SK-MEL-5 (cell line): ENCODE results near the gene CLIC2. TPM values are rescaled to one million over a fixed set of nuclear protein-coding genes. Genes with fewer than 3 reads are reported as not detected.
"Not testable (repeated sequence)": the region's sequence is repeated elsewhere in the genome, so short reads cannot be mapped to it uniquely, and the experiment has no call there.

ENCODE experiments used
- DNase-seq: peaks from one replicate; pipeline ENCODE4 v3.0.0-alpha.2; 2016; ENCODE audit warnings: low read depth, low spot score
- in situ Hi-C: cut with HindIII; loops from 2 replicates; pipeline ENCODE4 v1.10.0; 2016; ENCODE audit warnings: low sequenced_read_pairs, high pct_unique_total_duplicates, low pct_unique_long_range_greater_than_20kb
- polyA plus RNA-seq, 2 experiments: library from polyadenylated mRNA; depleted of rRNA; stranded (reverse); fragments of >200 nt; gene quantifications; 2 replicates each; pipeline ENCODE4 v1.2.3, GENCODE V29; 2015
- total RNA-seq: library from RNA; depleted of rRNA; stranded (reverse); fragments of >200 nt; shearing (Covaris generic); gene quantifications from 2 replicates; pipeline ENCODE4 v1.2.3, GENCODE V29; 2014; rRNA removed

CLIC2 gene
- 0.05 and 0.67 TPM in 2 replicates for total RNA-seq
- not detected in 2 replicates for polyA plus RNA-seq (2015; cell fraction: cytosol; rRNA removed)
- polyA plus RNA-seq (2015; cell fraction: nucleus; rRNA removed) = 0.32 TPM in 1 of 2 replicates, not detected in the other

DNA sequence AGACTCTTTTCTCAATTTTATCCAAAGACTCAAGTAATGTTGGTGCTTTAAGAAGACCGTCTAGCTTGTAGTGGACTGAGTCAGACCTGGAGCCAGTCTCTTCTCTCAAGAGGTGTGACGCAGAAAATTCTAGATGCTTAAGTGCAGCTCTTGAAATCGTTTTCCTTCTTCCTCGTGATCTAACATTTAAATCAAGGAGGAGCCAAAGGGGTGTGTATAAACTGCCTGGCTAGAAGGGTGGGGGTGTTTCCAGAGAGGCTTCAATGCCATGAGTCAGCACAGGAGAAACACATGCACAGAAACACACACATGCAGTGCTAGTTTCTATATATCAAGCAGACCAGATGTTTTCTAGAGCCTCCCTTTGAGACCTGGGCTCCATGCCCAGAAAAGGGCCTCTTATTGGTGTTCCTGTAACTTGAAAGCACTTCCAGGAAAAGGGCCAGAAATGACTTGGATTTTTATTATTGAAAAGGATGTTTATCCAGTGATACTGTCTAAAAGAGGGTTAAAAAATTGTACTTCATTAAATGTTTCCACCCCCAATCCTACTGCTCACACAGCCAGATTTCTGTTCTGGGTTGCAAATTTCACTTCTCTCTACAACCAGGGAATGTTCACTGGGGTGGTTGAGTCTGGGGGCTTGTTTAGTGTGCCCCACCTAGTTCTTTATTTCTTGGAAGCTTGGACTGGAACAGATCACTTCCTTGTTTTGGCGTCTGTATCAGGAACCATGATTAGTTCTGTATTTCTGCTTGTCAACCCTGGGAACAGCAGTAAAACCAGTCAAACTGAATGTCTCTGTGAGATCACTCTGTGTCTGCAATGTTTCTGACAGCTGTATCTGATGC is at the start of gene CLIC2:
Gene CLIC2, minus strand, starts transcription at position 129 of the 851 bp plus-strand sequence. CDS start 187 bp downstream, outside the sequence.
- in situ Hi-C loops = no loop called here

DNA sequence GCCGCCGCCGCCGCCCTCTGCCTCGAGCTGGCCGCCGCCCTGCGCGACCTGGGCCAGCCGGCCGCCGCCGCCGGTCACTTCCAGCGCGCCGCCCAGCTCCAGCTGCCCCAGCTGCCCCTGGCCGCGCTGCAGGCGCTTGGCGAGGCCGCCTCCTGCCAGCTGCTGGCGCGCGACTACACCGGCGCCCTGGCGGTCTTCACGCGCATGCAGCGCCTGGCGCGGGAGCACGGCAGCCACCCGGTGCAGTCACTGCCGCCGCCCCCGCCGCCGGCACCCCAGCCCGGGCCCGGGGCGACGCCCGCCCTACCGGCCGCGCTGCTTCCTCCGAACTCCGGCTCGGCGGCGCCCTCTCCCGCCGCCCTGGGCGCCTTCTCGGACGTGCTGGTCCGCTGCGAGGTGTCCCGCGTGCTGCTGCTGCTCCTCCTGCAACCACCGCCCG is 48.1 kb upstream of the CLIC2 start:
- DNase-seq, in situ Hi-C loops: not testable (repeated sequence)

More for the DNA sequence above, at the start of gene CLIC2:
- DNase-seq = no peak

DNA sequence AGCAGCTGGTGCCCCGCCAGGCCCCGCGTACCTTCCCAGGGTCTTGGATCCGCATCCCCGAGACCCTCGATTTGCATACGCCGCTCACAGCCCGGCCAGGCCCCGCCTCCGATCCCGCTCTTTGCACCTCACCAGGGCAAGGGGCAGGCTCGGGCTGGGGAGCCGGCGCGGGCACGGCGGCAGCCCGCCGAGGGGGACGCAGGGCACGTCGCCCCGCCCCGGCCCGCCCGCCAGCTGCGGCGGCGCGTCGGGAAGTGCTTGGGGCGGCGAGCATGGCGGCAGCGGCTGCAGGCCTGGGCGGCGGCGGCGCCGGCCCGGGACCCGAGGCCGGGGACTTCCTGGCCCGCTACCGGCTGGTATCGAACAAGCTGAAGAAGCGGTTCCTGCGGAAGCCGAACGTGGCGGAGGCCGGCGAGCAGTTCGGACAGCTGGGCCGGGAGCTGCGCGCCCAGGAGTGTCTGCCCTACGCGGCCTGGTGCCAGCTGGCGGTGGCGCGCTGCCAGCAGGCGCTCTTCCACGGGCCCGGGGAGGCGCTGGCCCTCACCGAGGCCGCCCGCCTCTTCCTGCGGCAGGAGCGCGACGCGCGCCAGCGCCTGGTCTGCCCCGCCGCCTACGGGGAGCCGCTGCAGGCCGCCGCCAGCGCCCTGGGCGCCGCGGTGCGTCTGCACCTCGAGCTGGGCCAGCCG is 47.6 kb upstream of the CLIC2 start, which contains the start of gene F8A2:
Gene F8A2, plus strand, starts transcription at position 253 of the 686 bp plus-strand sequence. Its CDS starts 20 bp downstream, at position 273.
- DNase-seq, in situ Hi-C loops: not testable (repeated sequence)

DNA sequence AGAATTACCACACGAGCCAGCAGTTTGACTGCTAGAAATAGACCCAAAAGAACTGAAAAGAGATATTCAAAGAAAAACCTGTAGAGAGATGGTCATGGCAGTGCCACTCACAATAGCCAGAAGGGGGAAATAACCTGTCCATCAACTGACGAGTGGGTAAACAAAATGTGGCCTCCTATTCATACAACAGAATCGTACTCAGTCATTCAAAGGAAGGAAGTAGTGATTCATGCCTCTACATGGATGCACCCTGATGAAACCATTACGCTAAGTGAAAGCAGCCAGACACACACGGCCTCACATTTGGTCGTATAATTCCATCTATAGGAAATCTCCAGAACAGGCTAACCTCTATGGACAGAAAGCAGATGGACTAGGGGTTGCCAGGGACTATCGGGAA is 45.4 kb upstream of the CLIC2 start:
- in situ Hi-C loops, DNase-seq: not testable (repeated sequence)

DNA sequence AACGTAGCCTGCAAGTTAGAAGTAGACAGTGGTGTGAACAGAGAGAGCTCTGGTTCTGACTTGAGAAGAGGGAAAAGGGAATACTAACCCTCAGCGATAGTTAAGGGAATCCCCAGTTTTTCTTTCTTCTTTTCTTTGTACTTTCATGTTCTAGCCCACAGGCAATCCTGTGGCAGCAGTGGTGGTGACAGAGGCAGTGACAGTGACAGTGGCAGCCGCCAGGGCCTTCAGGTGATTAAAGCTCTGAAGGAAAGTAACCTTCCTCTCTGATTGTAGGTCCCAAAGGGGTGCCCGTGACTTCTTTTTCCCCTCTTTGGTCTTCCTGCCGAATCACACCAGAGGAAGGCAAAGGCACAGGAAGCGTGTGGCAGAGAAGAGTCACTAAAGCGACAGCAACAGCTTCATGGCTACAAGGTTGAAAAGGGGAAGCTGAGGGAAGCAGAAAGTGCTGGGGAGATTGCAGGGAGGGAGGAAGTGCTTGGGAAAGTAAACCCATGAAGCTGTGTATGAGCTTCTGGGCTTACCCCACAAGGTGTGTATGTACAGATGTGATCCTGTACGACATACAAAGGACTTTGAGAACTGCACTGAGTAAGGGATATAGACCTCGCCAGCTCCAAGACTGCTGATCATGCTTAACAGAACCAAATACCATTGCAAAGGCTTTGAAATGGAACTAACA is 39.5 kb upstream of the CLIC2 start:
- DNase-seq, in situ Hi-C loops: not testable (repeated sequence)

DNA sequence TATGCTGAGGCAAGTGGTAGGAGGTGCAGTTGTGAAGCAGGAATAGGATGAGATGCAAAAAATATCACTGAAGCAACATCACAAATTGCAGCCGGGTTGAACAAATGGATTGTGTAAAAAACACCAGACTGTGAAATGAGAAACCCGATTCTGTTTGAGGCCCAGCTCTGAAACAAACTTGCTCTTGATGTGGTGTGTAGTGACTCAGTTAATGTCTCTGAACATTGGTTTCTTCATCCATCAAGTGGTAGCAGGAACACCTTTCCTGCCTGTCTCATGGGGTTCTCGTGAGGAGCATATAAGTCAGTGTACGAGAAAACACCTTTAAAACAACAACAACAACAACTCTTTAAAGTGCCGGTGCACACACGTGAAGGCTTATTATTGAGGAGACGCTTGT is 29.3 kb upstream of the CLIC2 start:
- DNase-seq, in situ Hi-C loops: not testable (repeated sequence)

DNA sequence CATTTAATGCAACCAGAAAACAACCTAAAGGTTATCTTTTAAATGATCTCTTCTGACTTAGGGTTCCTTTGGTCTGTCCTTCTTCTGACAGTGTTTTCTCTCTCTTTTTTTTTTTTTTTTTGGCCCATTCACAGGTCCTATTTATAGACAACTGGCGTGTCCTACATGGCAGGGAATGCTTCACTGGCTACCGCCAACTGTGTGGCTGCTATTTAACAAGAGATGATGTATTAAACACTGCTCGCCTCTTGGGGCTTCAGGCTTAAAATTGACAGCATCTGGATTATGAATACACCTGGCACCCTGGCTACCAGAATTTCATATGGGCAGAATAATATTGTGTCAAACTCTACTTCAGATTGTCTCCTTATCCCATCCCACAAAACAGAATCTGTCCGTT is 15.0 kb upstream of the CLIC2 start:
- in situ Hi-C loops, DNase-seq: not testable (repeated sequence)

DNA sequence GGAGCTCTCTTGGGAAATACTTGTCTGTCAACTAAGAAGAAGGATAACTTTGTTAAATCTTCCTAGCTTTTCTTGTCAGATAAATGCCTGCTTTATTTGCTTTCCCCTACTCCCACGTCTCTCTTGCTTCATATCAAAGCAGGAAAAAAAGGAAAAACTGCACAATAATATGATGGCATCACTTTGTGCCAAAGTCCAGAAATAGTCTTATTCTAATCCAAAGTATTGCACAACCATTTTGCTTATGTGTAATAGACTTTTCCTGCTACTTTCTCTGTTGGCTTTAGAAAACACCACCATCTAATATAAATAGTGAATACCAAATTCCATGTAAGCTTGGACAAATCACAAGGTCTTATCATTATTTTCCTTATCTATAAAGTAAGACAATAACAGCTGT is 11.3 kb upstream of the CLIC2 start:
- DNase-seq, in situ Hi-C loops: not testable (repeated sequence)

DNA sequence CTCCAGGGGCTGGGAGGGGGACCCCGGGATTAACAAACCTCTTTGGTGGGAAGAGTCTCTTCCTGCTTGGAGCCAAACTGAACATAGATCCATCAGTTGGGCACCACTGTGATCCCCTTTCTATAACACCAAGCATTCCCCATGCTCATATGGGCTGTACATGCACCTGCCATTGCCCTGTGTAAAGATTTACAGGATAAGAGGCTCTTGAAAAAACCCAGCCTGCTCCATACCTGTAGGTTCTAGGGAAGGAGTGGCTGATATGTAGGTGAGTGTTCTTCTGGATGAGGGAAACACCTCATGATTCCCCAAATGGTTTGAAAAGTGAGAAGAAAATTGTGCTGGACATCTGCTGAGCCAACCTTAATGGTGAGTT is 911 bp upstream of the CLIC2 start:
- in situ Hi-C loops, DNase-seq: not testable (repeated sequence)

DNA sequence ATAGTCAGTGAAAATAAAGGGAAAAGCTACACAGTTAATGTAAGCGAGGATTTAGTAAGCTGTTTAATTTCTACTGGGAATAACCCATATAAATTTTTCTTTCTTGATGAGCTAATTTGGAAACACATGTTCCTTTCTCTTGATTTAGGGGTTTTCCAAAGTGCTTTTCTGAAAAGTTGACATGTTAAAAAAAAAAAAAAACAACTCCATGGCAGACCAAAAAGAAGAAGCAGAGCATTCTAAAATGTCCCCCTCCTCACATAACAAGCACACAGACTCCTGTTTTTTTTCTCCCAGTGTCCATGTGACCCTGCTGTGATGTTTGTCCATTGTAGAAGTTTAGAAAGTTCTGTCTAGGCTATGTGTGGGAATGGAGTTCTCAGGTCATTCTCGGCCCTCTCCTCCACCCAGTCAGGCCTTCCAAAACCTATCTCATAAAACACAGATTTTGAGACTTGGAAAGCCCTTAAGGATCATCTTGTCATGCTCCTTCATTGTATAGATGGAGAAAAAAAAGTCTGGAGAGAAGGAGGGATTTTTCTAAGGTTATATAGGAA is 792 bp downstream of the CLIC2 start:
- no peak for DNase-seq
- in situ Hi-C loops = no loop called here

DNA sequence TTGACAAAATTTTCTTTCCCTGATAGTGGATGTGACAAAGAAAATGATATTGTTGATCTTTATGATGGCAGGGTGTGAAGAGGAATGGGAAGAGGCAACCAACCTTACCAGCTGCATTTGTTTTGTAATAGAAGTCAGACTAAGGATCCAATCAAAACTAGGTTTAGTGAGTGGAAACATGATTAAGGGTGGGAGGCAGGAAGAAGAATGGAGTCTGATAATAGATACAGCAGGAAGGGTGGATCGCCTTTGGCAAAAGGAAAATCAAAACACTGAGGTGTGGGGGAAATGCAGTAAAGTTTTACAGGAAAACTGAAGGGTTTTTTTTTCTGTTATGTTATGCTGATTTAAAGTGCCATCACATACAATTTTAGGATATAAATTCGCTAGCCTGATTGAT is 3.4 kb downstream of the CLIC2 start:
- no peak for DNase-seq
- in situ Hi-C loops = no loop called here

DNA sequence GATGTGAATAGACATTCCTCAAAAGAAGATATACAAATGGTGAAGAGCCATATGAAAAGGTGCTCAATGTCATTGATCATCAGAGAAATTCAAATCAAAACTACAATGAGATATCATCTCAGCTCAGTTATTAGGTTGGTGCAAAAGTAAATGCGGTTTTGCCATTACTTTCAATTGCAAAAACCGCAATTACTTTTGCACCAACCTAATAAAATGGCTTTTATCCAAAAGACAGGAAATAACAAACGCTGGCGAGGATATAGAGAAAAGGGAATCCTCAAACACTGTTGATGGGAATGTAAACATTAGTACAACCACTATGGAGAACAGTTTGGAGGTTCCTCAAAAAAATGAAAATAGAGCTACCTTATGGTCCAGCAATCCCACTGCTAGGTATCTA is 5.1 kb downstream of the CLIC2 start:
- DNase-seq = no peak
- in situ Hi-C loops = no loop called here

DNA sequence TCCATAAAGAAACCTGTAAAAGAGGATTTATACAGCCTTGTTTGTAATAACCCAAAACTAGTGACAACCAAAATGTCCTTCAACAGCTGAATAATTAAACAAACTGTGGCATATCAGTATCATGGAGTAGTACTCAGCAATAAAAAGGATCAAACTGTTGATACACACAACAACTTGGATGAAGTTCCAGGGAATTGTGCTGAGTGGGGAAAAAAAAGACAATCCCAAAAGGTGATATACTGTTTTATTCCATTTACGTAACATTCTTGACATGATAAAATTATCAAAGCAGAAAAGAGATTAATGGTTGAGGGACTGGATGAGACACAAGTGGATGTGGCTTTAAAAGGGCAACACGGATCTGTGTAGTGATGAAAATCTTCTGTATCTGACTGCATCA is 7.8 kb downstream of the CLIC2 start:
- DNase-seq = no peak
- in situ Hi-C loops = no loop called here

DNA sequence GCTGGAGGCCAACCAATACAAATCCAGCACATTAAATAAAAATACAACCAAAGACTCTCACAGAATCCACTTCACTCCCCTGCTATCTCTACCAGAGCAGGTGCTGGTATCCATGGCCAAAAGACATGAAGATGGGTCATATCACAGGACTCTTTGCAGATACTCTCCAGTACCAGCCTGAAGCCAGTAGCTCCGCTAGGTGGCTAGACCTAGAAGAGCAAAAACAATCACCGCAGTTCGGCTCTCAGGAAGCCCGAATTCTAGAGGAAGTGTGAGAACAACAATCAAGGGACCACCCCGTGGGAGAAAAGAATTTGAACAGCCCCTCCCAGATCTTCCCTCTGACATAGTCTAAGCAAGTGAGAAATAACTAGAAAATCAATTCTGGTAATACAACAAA is 20.2 kb downstream of the CLIC2 start:
- in situ Hi-C loops = no loop called here
- DNase-seq = peak; percentile 8

DNA sequence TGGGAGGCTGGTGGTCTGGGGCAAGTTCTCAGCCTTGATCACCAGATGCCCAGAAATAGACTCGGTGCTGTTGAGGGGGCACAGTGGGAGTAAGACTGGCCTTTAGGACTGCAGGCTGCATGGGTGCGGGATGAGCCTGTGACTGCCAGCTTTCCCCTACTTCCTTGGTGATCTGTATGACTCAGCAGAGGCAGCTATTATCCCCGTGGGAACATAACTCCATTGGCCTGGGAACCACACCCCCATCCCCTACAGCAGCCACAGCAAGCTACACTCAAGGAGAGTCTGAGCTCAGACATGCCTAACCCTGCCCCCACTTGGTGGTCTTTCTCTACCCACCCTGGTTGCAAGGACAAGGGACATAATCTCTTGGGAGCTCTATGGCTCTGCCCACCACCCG is 20.6 kb downstream of the CLIC2 start:
- in situ Hi-C loops = no loop called here
- DNase-seq = peak; percentile 2

DNA sequence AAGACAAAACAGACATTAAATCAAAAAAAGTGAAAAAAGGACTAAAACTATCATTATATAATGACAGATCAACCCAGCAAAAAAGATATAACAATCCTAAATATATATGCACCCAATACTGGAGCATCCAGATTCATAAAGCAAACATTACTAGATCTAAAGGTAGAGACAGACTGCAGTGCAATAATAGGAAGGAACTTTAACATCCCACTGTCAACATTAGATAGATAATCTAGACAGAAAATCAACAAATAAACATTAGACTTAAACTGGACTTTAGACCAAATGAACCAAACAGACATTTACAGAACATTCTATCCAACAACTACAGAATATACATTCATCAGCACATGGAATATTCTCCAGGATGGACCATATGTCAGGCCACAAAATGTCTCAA is 40.6 kb downstream of the CLIC2 start:
- in situ Hi-C loops = no loop called here
- DNase-seq = no peak

DNA sequence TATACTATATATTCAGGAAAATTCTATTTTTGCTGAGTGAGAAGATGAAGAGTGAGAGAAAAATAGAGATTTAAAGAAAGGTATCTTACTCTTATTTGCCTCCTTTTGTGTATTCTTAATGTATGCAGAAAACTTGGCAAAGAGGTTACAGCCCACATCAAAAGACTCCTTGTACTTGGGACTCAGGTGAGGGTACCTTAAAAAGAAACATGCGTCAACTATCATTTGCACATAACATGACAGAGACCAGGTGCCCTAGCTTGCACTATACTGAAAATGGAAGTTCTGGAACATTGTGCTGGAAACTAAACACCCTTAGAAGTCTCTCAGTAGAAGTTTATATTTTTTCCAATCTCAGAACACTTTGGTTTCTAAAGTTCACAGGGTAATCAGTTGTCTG is 54.5 kb downstream of the CLIC2 start:
- no peak for DNase-seq
- in situ Hi-C loops = no loop called here

DNA sequence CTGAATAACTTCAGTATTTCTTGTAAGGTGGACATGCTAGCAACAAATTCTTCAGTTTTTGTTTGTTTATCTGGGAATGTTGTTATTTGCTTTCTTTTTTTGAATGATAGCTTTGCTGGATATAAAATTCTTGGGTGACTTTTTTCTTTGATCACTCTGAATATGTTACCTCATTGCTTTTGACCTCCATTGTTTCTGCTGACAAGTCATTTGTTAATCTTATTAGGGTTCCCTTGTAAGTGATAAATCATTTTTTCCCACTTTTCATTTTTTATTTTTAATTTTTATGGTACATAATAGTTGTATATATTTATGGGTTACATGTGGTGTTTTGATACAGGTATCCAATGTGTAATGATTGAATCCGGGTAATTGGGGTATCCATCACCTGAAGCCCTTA is 63.4 kb downstream of the CLIC2 start:
- DNase-seq = no peak
- in situ Hi-C loops = no loop called here
